SU-DHL-6 (cell line): ENCODE results near the gene PGAP3.

Experiments used
- CTCF ChIP-seq: fragments of 200-600 bp; sonication (generic); IDR thresholded peaks from one replicate; pipeline ENCODE4 v1.5.1; 2017; ENCODE audit warnings: antibody characterized with exemption, mild to moderate bottlenecking, low read length, moderate library complexity; ENCODE audit not compliant: insufficient read depth, poor library complexity, severe bottlenecking
- EZH2phosphoT487 ChIP-seq: fragments of 200-600 bp; sonication (generic), shearing (Covaris generic); conservative IDR thresholded peaks from 2 replicates; pipeline ENCODE4 v1.6.1; 2018; ENCODE audit warnings: mild to moderate bottlenecking, antibody characterized with exemption, low read length, moderate library complexity, mixed read lengths

- TF ChIP-seq EZH2phosphoT487, result no peak
- TF ChIP-seq CTCF, result peak; percentile 77
Measured at GRCh38 chr17:39730095-39730921, 42.5 kb upstream of the PGAP3 start, which contains the start of gene MIEN1.
